GM20000 (cell line): Measurements from ENCODE around the gene PDHB.

Experiments
- DNase-seq: peaks from one replicate; pipeline ENCODE4 v3.0.0; 2012; ENCODE audit warnings: low spot score
- CTCF ChIP-seq: IDR thresholded peaks from 2 replicates; pipeline ENCODE4 v1.5.1; 2012; ENCODE audit warnings: mild to moderate bottlenecking, control low read depth; ENCODE audit errors: extremely low read depth, missing control alignments

The PDHB gene

GRCh38 chr3:58433400-58434167 lies at the start of gene PDHB:
Gene PDHB, minus strand, starts transcription at chr3:58433832. Its CDS starts 23 bp downstream, at chr3:58433809.
- DNase-seq = peak; percentile 96
- TF ChIP-seq CTCF = no peak

- TF ChIP-seq CTCF = no peak
- DNase-seq = no peak
Measured at GRCh38 chr3:58482917-58483636, 49.4 kb upstream of the PDHB start.

DNA sequence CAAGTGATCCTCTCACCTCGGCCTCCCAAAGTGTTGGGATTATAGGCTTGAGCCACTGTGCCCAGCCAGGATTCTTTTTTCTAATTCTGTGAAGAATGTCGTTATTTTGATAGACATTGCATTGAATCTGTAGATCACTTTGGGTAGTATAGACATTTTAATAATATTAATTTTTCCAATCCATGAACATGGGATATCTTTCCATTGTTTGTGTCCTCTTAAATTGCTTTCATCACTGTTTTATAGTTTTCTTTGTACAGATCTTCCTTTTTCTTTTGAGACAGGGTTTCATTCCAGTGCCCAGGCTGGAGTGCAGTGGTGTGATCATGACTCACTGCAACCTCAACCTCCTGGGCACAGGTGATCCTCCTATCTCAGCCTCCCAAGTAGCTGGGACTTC lies 46.7 kb upstream of the PDHB start:
- no peak for DNase-seq
- TF ChIP-seq CTCF = no peak

GRCh38 chr3:58478781-58479180 lies 45.1 kb upstream of the PDHB start:
- no peak for TF ChIP-seq CTCF

DNA sequence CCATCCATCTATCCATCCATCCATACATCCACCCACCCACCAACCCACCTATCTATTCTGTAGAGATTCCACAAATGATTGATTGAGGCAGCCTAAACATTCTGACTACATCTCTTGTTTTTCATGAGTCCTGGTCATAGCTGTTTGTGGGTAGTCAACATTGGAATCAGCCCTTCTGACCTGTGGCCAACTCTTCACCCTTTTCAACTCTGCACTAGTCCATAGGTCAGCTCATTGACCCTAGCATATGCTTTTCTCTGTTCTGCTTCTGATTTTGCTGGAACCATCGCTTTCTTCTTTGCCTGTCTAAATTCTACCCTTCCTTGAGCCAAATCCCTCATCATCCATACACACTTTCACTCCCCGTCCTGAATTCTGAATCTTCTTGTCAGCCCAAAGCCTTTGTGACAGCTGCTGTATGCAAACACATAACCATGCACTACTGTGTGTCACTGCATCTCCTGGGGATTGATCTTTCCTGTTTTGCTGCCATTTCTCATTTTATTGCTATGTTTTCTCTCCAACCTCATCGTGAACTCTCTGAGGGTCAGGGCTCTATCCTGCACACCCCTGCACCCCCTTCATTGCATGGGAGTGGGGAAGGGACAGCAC lies 41.4 kb upstream of the PDHB start:
- TF ChIP-seq CTCF = no peak
- no peak for DNase-seq

More at GRCh38 chr3:58478781-58479180, 45.1 kb upstream of the PDHB start:
- DNase-seq = no peak

- no peak for DNase-seq
- TF ChIP-seq CTCF = no peak
Measured at GRCh38 chr3:58474348-58474911, 40.8 kb upstream of the PDHB start.
